Stimulated activated CD4-positive, alpha-beta T cell treated with anti-CD3 and anti-CD28 coated beads, Interleukin-4, amount 100 ng/mL, for 1 hour (primary cell): ENCODE measurements around the gene OR5J2.
"Not testable (repeated sequence)": the region's sequence is repeated elsewhere in the genome, so short reads cannot be mapped to it uniquely, and the experiment has no call there.

Experiments used
- DNase-seq: peaks from one replicate; pipeline ENCODE4 v3.0.0-alpha.2; 2020

The OR5J2 gene

GRCh38 chr11:56176318-56176717 is at the start of gene OR5J2:
Gene OR5J2 (plus strand): TSS chr11:56176618. CDS start chr11:56176618, 0 bp downstream.
- no peak for DNase-seq

DNA sequence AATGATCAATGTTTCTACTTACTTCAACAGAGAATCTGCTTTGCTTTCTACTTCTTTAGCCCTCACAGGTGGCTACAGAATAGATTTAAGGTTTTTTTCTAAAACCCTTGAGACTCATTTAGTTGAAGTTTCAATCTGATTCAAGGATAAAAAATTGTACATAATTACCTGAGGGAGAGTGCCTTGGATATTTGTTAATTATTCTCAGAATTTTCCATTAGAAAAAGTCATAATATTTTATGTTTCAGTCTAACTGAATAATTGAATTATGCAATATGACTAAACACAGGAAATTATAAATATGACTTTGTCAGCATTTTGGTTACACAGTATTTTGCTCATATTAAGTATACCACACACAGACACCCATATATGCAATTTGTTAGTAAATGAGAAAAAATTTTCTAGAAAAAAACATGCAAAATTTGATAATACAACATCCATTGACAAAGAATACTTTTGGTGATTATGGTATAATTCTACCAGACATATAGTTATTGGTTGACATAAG is 36.2 kb upstream of the OR5J2 start, which contains the start of gene OR8J3:
Gene OR8J3, minus strand, starts transcription at position 51 of the 511 bp plus-strand sequence. CDS start 2,483 bp downstream, outside the sequence.
- no peak for DNase-seq

- not testable (repeated sequence) for DNase-seq
Measured at GRCh38 chr11:56143681-56144080, 32.7 kb upstream of the OR5J2 start.

- DNase-seq = no peak
Measured at GRCh38 chr11:56151376-56151775, 25.0 kb upstream of the OR5J2 start.

GRCh38 chr11:56152333-56152732 is 24.1 kb upstream of the OR5J2 start:
- no peak for DNase-seq

- no peak for DNase-seq
Measured at GRCh38 chr11:56160217-56160616, 16.2 kb upstream of the OR5J2 start, which contains the start of gene OR8K5. Gene OR8K5 (minus strand): TSS chr11:56160317. CDS start chr11:56160317, 0 bp downstream.

DNA sequence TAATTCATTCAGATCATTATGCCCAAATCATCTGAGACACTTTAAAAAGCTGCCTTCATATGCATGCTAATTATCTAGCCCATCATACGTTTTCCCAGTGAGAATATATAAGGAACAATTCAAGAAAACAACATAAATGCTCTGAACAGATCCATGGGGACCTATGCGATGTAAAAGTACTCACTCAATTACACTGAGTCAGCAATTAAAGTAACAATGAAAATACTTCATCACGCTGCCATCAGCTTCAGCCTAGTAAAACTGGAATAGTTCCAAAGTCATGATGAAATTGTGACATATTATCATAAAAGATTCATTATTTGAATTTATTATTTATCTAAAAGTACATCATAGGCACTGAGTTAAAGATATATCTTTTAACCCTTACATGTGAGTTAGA is 12.6 kb upstream of the OR5J2 start:
- no peak for DNase-seq

DNA sequence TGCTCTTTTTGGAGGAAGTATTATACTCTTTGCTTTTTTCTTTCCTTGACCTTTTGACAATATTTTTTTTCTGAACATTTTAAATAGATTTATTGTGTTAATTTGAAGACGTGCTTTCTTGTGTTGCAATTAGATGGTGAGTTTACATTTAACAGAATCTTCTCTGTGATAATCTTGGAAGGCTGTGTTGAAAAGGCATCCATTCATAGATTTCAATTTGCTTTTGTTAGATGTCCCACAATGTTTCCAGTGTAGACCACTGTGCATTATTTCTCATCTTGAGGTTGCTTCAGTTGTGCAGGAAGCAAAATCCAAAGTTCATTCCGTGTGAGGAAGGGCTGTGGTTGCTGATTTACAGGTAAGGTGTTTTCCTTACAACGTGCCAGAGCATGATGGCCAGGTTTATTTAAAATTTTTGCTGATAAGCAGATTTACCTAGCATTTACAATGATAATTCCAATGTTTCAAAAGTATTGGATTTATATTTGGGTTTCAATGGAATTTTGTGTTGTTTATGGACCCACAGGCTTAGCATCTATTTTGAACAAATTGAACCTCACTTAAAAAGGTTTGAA is 4.1 kb upstream of the OR5J2 start:
- DNase-seq = no peak

DNA sequence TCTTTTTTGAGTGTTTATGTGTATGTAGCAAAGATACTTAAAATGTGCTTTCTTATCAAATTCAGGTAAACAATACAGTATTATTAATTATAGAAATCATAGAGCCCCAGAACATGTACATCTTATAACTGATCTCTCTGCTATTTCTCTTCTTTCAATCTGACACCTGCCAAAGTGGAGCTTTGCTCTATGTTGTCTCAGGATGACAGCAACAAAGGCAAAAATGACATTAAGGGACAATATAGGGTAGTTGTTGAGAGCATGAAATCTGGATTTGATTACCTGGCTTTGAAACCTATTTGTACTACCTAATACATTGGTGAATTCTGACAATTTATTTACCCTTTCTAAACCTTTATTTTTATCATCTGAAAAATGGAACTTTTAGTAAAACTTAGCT is 7.0 kb downstream of the OR5J2 start:
- no peak for DNase-seq

DNA sequence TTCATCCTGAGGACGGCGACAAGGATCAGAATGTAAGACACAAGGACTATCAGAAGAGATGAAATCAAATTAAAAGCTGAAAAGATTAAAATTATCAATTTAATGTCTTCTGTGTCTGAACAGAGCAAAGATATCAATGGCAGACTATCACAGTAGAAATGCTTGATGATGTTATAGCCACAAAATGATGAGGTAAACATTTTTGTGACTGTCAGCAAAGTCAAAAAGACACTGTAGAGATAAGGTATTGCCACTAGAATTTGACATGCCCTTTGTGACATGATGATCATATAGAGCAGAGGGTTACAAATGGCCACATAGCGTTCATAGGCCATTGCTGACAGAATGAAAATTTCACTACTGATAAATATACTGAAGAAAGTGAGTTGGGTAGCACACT is 12.2 kb downstream of the OR5J2 start:
- no peak for DNase-seq

DNA sequence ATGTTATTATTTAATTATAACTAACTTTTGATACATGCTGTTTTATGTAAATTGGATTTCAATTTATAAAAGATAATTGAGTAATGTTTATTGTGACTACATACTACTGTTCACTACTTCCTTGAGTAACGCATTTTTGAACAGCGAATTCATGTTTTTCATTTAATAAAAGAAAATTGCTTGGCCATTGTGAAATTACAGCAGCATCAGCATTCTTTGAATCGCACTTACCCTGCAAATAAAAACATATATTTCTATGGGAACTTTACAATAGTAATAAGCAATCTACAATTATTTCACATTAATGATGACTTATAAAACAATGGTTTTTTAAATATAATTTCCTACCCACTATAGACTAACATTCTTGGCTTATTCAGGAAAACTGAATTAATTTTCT is 20.3 kb downstream of the OR5J2 start:
- DNase-seq = no peak

DNA sequence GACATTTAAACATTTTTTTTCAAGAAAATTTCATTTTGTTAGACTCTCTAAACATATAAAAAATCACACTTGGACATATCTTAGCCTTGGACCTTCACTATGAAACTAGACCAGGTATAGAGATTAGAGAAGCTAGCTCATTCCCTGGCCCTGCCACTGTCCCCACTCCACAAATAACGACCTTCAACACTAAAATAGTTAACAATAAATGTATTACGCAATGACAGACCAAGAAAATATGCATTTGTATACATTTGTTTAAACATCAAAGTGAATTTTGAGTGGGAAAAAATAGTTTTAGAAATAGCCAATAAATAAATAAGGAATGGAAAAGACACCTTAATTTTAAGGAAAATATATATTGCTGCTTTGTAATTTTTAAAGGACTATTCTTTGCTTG is 20.9 kb downstream of the OR5J2 start:
- DNase-seq = no peak

DNA sequence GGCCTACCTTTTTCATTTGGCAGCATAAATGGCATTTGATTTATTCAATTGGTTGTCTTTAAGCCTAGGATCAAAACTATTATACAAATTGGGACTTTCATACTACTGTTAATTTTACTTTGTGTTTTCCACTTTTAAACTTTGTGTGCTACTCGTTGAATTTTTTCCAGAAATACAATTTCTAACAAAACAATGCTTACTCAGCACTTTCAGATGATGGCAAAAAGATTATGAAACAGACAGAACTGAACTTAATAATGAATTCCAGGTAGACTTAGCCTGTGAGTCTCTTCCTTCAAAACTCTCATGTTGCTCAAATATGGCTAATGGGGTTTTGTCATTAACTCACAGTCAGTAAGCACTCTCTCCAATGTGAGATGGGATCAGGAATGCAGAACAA is 31.4 kb downstream of the OR5J2 start:
- DNase-seq = no peak

- no peak for DNase-seq
Measured at GRCh38 chr11:56214537-56214936, 38.1 kb downstream of the OR5J2 start.

GRCh38 chr11:56219735-56220134 is 43.3 kb downstream of the OR5J2 start:
- not testable (repeated sequence) for DNase-seq
